ENCODE measurements around the gene PROCR.

PROCR gene

DNA sequence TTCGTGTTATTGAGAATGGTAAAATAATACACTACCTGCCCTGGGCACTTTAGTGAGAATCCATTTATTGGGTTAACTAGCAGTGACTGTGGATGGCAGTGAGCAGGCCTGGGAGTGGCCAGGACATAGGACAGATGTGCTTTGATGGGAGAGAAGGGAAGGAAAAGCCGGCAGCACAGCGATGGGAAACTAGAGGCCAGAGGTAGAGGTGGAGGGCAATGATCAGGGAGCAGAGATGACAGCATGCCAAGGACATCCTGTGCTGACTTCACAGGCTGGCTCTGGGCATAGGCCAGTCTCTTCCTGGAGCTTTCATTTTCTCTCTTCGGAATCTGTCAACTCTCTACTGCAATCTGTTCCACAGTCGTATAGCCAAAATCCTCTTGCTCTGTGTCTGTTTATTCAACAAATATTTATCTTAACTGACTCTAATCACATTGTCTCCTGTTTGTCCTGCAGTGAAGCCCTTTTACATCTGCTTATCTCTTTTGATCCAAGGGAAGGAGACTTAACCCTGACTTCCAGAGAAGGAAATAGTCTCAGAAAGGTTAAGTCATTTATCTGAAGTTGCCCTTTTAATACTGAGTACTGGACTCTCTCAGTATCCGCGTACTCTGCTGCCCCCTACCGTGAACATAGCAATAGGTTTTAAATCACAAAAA, 36.2 kb downstream of the PROCR start:
- no peaks in the 10 kb centered on the region for H3K9me3 ChIP-seq (ENCODE audit: control insufficient read depth in 5 of 5, low read length in 5 of 5)
- H3K27ac ChIP-seq (ENCODE audit: low read depth, low read length), result peak overlapping the region; percentile 74
- no peaks in the 10 kb centered on the region for H3K27me3 ChIP-seq (ENCODE audit: control insufficient read depth in 5 of 5, insufficient read depth in 4 of 5, low read length in 5 of 5)
- H3K9ac ChIP-seq (ENCODE audit: low read length in 5 of 5), result peak overlapping the region in 4 of 5 donors; percentile 54 to 90 (median 71)
- H3K36me3 ChIP-seq (ENCODE audit: control insufficient read depth in 5 of 5, insufficient read depth in 5 of 5, low read length in 5 of 5), result no peaks in the 10 kb centered on the region
- peaks cover 0 to 7% (median 6%) of the 10 kb centered on the region in 5 donors for H3K4me1 ChIP-seq (ENCODE audit: control insufficient read depth in 5 of 5, insufficient read depth in 5 of 5, low read length in 5 of 5)
- peak overlapping the region in 4 of 5 donors; percentile 33 to 53 (median 39) for H3K4me3 ChIP-seq (ENCODE audit: low read depth in 1 of 5, low read length in 5 of 5)

DNA sequence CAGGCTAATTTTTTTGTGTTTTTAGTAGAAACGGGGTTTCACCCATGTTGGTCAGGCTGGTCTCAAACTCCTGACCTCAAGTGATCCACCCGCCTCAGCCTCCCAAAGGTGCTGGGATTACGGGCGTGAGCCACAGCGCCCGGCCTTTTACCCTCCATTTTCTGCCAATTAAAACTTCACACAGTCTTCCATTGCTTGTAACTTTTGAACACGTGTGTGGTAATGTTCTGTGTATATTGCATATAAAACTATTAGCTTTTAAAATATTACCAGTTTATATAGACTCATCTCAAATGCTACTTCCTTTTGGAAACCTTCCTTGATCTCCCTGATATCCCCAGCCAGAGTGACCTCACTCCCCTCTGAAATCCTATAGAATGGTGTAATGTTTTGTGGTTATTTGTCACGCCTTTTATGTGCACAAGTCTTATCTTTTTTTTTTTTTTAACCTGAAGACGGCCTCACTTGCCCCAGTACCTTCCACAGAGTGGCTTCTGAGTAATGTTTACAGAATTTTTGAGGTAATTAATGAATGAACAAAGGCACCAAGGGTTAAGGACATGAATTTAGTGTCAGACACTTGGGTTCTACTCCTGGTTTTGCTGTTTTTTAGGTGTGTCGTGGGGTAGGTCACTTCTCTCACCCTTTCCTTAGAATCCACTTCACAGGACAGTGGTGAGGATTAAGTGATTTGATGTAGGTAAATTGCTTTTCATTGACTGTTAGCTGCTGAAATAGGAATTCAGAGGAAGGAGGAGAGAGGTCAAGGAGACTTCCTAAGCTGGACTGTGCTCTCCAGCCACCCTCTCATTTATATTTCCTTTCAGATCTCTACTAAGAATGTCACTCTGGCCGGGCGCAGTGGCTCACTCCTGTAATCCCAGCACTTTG, 43.4 kb downstream of the PROCR start:
- Histone ChIP-seq H3K27me3 (ENCODE audit: control insufficient read depth in 5 of 5, insufficient read depth in 4 of 5, low read length in 5 of 5) (no peaks in the 10 kb centered on the region), H3K4me1 (ENCODE audit: control insufficient read depth in 5 of 5, insufficient read depth in 5 of 5, low read length in 5 of 5) (no peaks in the 10 kb centered on the region), H3K9me3 (ENCODE audit: control insufficient read depth in 5 of 5, low read length in 5 of 5) (no peaks in the 10 kb centered on the region), H3K9ac (ENCODE audit: low read length in 5 of 5) (no peak overlapping the region), H3K36me3 (ENCODE audit: control insufficient read depth in 5 of 5, insufficient read depth in 5 of 5, low read length in 5 of 5) (peaks cover 3 to 8% (median 5%) of the 10 kb centered on the region in 5 donors), H3K4me3 (ENCODE audit: low read depth in 1 of 5, low read length in 5 of 5) (no peak overlapping the region), H3K27ac (ENCODE audit: low read depth, low read length) (no peak overlapping the region)

DNA sequence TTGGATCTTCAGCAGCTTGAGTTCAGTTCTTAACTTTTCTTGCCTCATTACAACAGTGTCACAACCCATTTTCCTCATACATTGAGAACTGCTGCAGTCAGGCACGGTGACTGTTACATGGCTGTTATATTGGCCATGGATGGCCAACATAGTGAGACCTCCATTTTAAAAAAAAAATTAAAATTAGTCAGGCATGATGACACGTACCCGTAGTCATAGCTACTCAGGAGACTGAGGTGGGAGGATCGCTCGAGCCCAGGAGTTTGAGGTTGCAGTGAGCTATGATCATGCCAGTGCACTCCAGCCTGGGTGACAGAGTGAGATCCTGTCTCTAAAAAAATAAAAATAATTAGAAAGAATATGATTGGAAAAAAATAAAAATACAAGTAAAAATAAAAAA, 44.7 kb downstream of the PROCR start:
- Histone ChIP-seq H3K4me3 (ENCODE audit: low read depth in 1 of 5, low read length in 5 of 5) (no peak overlapping the region), H3K27ac (ENCODE audit: low read depth, low read length) (no peak overlapping the region), H3K27me3 (ENCODE audit: control insufficient read depth in 5 of 5, insufficient read depth in 4 of 5, low read length in 5 of 5) (no peaks in the 10 kb centered on the region), H3K36me3 (ENCODE audit: control insufficient read depth in 5 of 5, insufficient read depth in 5 of 5, low read length in 5 of 5) (peaks cover 3 to 8% (median 5%) of the 10 kb centered on the region in 5 donors), H3K4me1 (ENCODE audit: control insufficient read depth in 5 of 5, insufficient read depth in 5 of 5, low read length in 5 of 5) (no peaks in the 10 kb centered on the region), H3K9ac (ENCODE audit: low read length in 5 of 5) (no peak overlapping the region), H3K9me3 (ENCODE audit: control insufficient read depth in 5 of 5, low read length in 5 of 5) (no peaks in the 10 kb centered on the region)

DNA sequence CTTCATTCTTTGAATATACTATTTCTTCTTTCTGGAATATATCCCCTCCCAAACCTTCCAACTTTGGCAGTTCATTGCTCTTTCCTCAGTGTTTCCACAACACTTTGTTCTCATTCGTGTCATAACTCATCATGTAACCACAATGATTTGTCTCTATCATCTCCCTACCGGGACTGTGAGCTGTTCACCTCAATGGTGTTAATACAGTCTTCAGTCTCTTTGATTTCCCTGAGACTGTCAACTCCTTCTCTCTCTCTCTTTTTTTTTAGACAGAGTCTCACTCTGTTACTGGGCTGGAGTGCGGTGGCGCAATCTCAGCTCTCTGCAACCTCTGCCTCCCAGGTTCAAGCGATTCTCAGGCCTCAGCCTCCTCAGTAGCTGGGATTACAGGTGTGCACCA, 52.1 kb downstream of the PROCR start:
- Histone ChIP-seq H3K27ac (ENCODE audit: low read depth, low read length) (no peak overlapping the region), H3K4me3 (ENCODE audit: low read depth in 1 of 5, low read length in 5 of 5) (no peak overlapping the region), H3K9me3 (ENCODE audit: control insufficient read depth in 5 of 5, low read length in 5 of 5) (no peaks in the 10 kb centered on the region), H3K27me3 (ENCODE audit: control insufficient read depth in 5 of 5, insufficient read depth in 4 of 5, low read length in 5 of 5) (no peaks in the 10 kb centered on the region), H3K36me3 (ENCODE audit: control insufficient read depth in 5 of 5, insufficient read depth in 5 of 5, low read length in 5 of 5) (no peaks in the 10 kb centered on the region), H3K4me1 (ENCODE audit: control insufficient read depth in 5 of 5, insufficient read depth in 5 of 5, low read length in 5 of 5) (peaks cover 0 to 18% (median 10%) of the 10 kb centered on the region in 5 donors), H3K9ac (ENCODE audit: low read length in 5 of 5) (no peak overlapping the region)

DNA sequence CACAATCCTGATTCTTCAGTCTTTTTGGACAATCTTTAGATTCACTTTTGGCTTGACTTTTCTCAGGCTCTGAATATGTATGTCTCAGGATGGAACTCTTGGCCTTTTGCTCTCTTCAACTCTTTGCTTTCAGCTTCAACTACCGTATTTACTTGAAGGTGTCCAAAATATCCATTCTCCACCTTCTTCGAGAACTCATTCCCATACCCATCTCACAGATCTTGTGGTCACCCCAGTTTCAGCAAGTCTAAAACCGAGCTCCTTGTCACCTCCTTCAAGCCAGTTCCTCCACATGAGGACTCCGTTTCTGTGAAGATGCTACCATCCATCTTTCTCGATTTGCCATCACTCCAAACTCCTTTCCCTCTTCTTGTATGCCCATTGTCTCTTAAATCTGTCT, 52.7 kb downstream of the PROCR start:
- no peak overlapping the region for H3K9ac ChIP-seq (ENCODE audit: low read length in 5 of 5)
- no peaks in the 10 kb centered on the region for H3K27me3 ChIP-seq (ENCODE audit: control insufficient read depth in 5 of 5, insufficient read depth in 4 of 5, low read length in 5 of 5)
- H3K4me1 ChIP-seq (ENCODE audit: control insufficient read depth in 5 of 5, insufficient read depth in 5 of 5, low read length in 5 of 5), result peaks cover 0 to 18% (median 10%) of the 10 kb centered on the region in 5 donors
- no peaks in the 10 kb centered on the region for H3K9me3 ChIP-seq (ENCODE audit: control insufficient read depth in 5 of 5, low read length in 5 of 5)
- no peak overlapping the region for H3K27ac ChIP-seq (ENCODE audit: low read depth, low read length)
- no peak overlapping the region for H3K4me3 ChIP-seq (ENCODE audit: low read depth in 1 of 5, low read length in 5 of 5)
- H3K36me3 ChIP-seq (ENCODE audit: control insufficient read depth in 5 of 5, insufficient read depth in 5 of 5, low read length in 5 of 5), result no peaks in the 10 kb centered on the region

DNA sequence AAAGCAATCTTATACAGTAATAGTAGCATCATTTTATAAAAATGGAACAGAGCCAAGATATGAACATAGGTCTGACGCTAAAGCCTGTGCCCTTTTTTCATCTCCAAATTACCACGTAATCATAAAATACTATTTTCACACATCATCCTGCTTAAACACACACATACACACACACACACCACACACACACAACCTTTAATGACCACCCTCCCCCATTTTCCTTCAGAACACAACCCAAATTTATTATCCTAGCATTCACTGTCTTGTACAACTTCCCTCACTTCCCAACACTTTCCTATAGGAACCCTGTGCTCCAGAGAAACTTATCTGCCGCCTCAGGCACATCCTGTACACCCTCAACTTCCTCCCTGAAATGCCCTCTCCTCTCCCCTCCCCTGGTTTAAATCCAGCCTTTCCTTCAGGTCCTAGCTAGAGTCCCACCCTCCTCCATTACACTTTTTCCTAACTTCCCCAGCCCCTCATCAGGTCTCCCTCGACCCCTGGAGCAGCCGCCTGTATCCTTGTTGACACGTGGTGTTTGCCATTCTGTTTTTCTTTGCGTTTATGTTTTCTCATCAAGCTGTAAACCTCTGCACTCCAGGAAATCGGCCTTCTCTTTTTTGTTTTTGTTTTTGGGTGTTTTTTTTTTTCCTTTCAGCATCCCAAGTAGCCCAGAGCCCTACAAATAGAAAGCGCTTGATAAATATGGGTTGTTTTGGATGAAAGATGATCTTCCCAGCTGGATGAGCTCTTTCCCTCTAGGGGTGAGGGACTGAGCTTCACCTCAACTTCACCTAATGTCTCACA, 53.6 kb downstream of the PROCR start:
- Histone ChIP-seq H3K36me3 (ENCODE audit: control insufficient read depth in 5 of 5, insufficient read depth in 5 of 5, low read length in 5 of 5) (no peaks in the 10 kb centered on the region), H3K4me3 (ENCODE audit: low read depth in 1 of 5, low read length in 5 of 5) (peak overlapping the region in 2 of 5 donors; percentile 11 to 33), H3K9ac (ENCODE audit: low read length in 5 of 5) (no peak overlapping the region), H3K9me3 (ENCODE audit: control insufficient read depth in 5 of 5, low read length in 5 of 5) (no peaks in the 10 kb centered on the region), H3K27me3 (ENCODE audit: control insufficient read depth in 5 of 5, insufficient read depth in 4 of 5, low read length in 5 of 5) (no peaks in the 10 kb centered on the region), H3K27ac (ENCODE audit: low read depth, low read length) (no peak overlapping the region), H3K4me1 (ENCODE audit: control insufficient read depth in 5 of 5, insufficient read depth in 5 of 5, low read length in 5 of 5) (peaks cover 0 to 18% (median 10%) of the 10 kb centered on the region in 5 donors)

DNA sequence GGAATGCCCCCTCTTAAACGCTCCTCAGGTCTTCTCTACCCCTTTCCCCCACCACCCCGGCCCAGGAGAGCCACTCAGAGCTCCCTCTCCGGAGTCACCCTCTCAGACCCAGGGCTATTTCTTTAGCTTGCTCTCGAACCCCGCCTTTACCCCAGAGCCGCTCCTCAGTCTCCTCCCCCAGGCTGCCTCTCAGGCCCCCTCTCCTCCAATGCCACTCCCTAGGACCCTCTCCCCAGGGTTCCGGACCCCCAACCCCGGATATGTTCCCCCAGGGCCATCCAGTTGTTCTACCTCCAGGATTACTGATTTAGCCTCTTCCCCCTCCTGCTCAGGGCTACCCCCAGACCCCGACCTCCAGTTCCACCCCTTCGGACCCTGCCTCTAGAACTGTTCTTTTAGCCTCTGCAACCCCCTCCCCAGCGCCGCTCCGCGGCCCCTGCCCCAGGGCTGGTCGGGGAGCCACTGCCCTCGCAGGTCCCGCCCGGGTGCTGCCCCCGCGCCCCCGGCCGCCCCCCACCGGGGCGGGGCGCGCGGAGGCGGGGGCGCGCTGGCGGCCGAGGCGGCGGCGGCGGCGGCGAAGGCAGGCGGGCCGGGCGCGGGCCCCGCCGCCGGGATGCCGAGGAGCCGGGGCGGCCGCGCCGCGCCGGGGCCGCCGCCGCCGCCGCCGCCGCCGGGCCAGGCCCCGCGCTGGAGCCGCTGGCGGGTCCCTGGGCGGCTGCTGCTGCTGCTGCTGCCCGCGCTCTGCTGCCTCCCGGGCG, 54.4 kb downstream of the PROCR start, which contains the start of gene MMP24:
Gene MMP24, plus strand, starts transcription at position 565 of the 758 bp plus-strand sequence. Its CDS starts 49 bp downstream, at position 614.
- Histone ChIP-seq H3K27ac (ENCODE audit: low read depth, low read length) (no peak within 1 kb of the TSS), H3K9ac (ENCODE audit: low read length in 5 of 5) (no peak within 1 kb of the TSS), H3K36me3 (ENCODE audit: control insufficient read depth in 5 of 5, insufficient read depth in 5 of 5, low read length in 5 of 5) (peaks cover 0 to 3% (median 0%) of the 10 kb centered on the region in 5 donors), H3K9me3 (ENCODE audit: control insufficient read depth in 5 of 5, low read length in 5 of 5) (no peaks in the 10 kb centered on the region), H3K4me3 (ENCODE audit: low read depth in 1 of 5, low read length in 5 of 5) (peak within 1 kb of the TSS; percentile 36 to 54 (median 49)), H3K27me3 (ENCODE audit: control insufficient read depth in 5 of 5, insufficient read depth in 4 of 5, low read length in 5 of 5) (no peaks in the 10 kb centered on the region), H3K4me1 (ENCODE audit: control insufficient read depth in 5 of 5, insufficient read depth in 5 of 5, low read length in 5 of 5) (peaks cover 0 to 18% (median 10%) of the 10 kb centered on the region in 5 donors)
